ENCODE data around the gene CPE.

Gene CPE

DNA sequence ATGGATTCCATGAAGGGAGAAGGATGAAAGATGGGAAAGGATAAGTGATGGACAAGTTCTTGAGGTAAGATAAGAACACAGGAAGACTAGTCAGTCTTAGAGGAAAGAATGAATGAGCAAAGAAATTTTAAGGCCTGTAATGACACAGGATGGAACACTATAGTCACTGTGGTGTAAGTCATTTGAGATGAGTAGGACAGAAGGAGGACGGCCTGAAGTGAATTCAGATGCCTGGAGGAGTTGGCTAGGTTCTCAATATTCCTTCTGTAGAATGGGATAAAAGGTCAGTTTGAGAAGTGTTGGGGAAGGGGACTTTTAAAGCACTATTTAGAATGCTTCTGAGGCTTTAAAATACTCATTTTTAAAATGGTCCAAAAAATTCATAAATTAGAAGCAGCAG, 47.4 kb upstream of the CPE start:
- TF ChIP-seq BACH2 (CRISPR knock-in tag; IDR thresholded peaks at IDR 0.05; ENCODE audit: borderline replicate concordance) (no peak), TCF4 (CRISPR knock-in tag; IDR thresholded peaks at IDR 0.05; ENCODE audit: borderline replicate concordance) (no peak), ARNTL (CRISPR knock-in tag; IDR thresholded peaks at IDR 0.05; ENCODE audit: borderline replicate concordance, low read depth) (no peak), ZNF8 (CRISPR knock-in tag; IDR thresholded peaks at IDR 0.05) (no peak), PPARA (CRISPR knock-in tag; IDR thresholded peaks at IDR 0.05; ENCODE audit: borderline replicate concordance) (no peak), POU6F1 (CRISPR knock-in tag; IDR thresholded peaks at IDR 0.05; ENCODE audit: borderline replicate concordance, low read depth) (no peak), ZFP30 (CRISPR knock-in tag; IDR thresholded peaks at IDR 0.05) (no peak), ZNF565 (CRISPR knock-in tag; conservative IDR thresholded peaks at IDR 0.05; ENCODE audit: low read depth) (no peak), CSDC2 (CRISPR knock-in tag; IDR thresholded peaks at IDR 0.05) (no peak), TOX (CRISPR knock-in tag; IDR thresholded peaks at IDR 0.05; ENCODE audit: borderline replicate concordance) (no peak), ZNF70 (CRISPR knock-in tag; IDR thresholded peaks at IDR 0.05) (no peak), ESRRG (CRISPR knock-in tag; IDR thresholded peaks at IDR 0.05) (no peak), GLIS3 (CRISPR knock-in tag; IDR thresholded peaks at IDR 0.05) (no peak), ISL1 (CRISPR knock-in tag; IDR thresholded peaks at IDR 0.05) (no peak), ZFP3 (CRISPR knock-in tag; IDR thresholded peaks at IDR 0.05) (no peak), OSR1 (CRISPR knock-in tag; IDR thresholded peaks at IDR 0.05) (no peak)
- TF ChIP-seq, protein P1, sequence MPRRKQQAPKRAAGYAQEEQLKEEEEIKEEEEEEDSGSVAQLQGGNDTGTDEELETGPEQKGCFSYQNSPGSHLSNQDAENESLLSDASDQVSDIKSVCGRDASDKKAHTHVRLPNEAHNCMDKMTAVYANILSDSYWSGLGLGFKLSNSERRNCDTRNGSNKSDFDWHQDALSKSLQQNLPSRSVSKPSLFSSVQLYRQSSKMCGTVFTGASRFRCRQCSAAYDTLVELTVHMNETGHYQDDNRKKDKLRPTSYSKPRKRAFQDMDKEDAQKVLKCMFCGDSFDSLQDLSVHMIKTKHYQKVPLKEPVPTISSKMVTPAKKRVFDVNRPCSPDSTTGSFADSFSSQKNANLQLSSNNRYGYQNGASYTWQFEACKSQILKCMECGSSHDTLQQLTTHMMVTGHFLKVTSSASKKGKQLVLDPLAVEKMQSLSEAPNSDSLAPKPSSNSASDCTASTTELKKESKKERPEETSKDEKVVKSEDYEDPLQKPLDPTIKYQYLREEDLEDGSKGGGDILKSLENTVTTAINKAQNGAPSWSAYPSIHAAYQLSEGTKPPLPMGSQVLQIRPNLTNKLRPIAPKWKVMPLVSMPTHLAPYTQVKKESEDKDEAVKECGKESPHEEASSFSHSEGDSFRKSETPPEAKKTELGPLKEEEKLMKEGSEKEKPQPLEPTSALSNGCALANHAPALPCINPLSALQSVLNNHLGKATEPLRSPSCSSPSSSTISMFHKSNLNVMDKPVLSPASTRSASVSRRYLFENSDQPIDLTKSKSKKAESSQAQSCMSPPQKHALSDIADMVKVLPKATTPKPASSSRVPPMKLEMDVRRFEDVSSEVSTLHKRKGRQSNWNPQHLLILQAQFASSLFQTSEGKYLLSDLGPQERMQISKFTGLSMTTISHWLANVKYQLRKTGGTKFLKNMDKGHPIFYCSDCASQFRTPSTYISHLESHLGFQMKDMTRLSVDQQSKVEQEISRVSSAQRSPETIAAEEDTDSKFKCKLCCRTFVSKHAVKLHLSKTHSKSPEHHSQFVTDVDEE (CRISPR knock-in tag; IDR thresholded peaks at IDR 0.05) = no peak
- TF ChIP-seq, protein P2, sequence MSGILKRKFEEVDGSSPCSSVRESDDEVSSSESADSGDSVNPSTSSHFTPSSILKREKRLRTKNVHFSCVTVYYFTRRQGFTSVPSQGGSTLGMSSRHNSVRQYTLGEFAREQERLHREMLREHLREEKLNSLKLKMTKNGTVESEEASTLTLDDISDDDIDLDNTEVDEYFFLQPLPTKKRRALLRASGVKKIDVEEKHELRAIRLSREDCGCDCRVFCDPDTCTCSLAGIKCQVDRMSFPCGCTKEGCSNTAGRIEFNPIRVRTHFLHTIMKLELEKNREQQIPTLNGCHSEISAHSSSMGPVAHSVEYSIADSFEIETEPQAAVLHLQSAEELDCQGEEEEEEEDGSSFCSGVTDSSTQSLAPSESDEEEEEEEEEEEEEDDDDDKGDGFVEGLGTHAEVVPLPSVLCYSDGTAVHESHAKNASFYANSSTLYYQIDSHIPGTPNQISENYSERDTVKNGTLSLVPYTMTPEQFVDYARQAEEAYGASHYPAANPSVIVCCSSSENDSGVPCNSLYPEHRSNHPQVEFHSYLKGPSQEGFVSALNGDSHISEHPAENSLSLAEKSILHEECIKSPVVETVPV (CRISPR knock-in tag; IDR thresholded peaks at IDR 0.05) = no peak
- TF ChIP-seq, protein P3, sequence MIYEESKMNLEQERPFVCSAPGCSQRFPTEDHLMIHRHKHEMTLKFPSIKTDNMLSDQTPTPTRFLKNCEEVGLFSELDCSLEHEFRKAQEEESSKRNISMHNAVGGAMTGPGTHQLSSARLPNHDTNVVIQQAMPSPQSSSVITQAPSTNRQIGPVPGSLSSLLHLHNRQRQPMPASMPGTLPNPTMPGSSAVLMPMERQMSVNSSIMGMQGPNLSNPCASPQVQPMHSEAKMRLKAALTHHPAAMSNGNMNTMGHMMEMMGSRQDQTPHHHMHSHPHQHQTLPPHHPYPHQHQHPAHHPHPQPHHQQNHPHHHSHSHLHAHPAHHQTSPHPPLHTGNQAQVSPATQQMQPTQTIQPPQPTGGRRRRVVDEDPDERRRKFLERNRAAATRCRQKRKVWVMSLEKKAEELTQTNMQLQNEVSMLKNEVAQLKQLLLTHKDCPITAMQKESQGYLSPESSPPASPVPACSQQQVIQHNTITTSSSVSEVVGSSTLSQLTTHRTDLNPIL (CRISPR knock-in tag; IDR thresholded peaks at IDR 0.05; ENCODE audit: low read depth) = no peak
- ATAC-seq = no peak

GRCh38 chr4:165331823-165332222, 47.0 kb upstream of the CPE start:
- no peak for ATAC-seq
- no peak for TF ChIP-seq ZC3H10 (CRISPR knock-in tag; IDR thresholded peaks at IDR 0.05)

DNA sequence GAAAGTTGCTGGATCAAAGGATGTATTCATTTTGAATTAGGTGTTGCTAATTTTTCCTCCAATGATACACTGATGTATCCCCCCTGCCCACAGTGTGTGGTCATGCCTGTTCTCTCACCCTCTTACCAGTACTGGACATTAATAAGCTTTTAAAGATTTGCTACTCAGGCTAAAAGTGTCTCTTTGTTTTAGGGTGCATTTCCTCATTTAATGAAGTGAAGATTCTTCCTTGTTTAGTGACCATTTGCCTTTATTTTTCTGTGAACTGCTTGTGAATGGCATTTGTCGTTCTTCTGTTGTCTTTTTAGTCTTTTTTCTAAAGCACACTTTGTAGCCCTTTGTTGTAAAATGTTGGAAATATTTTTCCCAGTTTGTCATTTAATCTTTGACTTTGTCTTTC, 46.3 kb upstream of the CPE start:
- TF ChIP-seq, protein P2 (CRISPR knock-in tag; IDR thresholded peaks at IDR 0.05) = no peak
- TF ChIP-seq ZC3H10 (CRISPR knock-in tag; IDR thresholded peaks at IDR 0.05) = no peak
- no peak for TF ChIP-seq ZNF565 (CRISPR knock-in tag; conservative IDR thresholded peaks at IDR 0.05; ENCODE audit: low read depth)
- no peak for TF ChIP-seq RARB (CRISPR knock-in tag; IDR thresholded peaks at IDR 0.05)
- no peak for TF ChIP-seq PPARA (CRISPR knock-in tag; IDR thresholded peaks at IDR 0.05; ENCODE audit: borderline replicate concordance)
- TF ChIP-seq POU6F1 (CRISPR knock-in tag; IDR thresholded peaks at IDR 0.05; ENCODE audit: borderline replicate concordance, low read depth) = no peak
- no peak for TF ChIP-seq SNAI2 (CRISPR knock-in tag; IDR thresholded peaks at IDR 0.05)
- TF ChIP-seq ISL1 (CRISPR knock-in tag; IDR thresholded peaks at IDR 0.05) = no peak
- TF ChIP-seq, protein P1 (CRISPR knock-in tag; IDR thresholded peaks at IDR 0.05) = no peak
- TF ChIP-seq CSDC2 (CRISPR knock-in tag; IDR thresholded peaks at IDR 0.05) = no peak
- no peak for TF ChIP-seq ESRRG (CRISPR knock-in tag; IDR thresholded peaks at IDR 0.05)
- TF ChIP-seq, protein P3 (CRISPR knock-in tag; IDR thresholded peaks at IDR 0.05; ENCODE audit: low read depth) = no peak
- TF ChIP-seq BACH2 (CRISPR knock-in tag; IDR thresholded peaks at IDR 0.05; ENCODE audit: borderline replicate concordance) = no peak
- ATAC-seq = no peak

Measured in SK-N-SH treated with all-trans-retinoic acid at 6 μM for 48 hours (cell line).